HUES64 (cell line): ENCODE measurements around the gene MEPCE.
"Not testable (repeated sequence)": the region's sequence is repeated elsewhere in the genome, so short reads cannot be mapped to it uniquely, and the experiment has no call there.

Experiments used
- H3K27ac ChIP-seq: 2 replicates; pipeline ENCODE4 v1.7.0; 2013; ENCODE audit warnings: low read depth, low read length, inconsistent platforms
- H3K27me3 ChIP-seq: 2 replicates; pipeline ENCODE4 v1.6.1; 2013; ENCODE audit warnings: mild to moderate bottlenecking, low read length; ENCODE audit not compliant: insufficient read depth
- H3K36me3 ChIP-seq: 2 replicates; pipeline ENCODE4 v1.6.1; 2013; ENCODE audit warnings: mild to moderate bottlenecking, low read length; ENCODE audit not compliant: insufficient read depth
- H3K4me1 ChIP-seq: 2 replicates; pipeline ENCODE4 v1.6.1; 2013; ENCODE audit warnings: mild to moderate bottlenecking, low read length, moderate library complexity; ENCODE audit not compliant: insufficient read depth
- H3K4me3 ChIP-seq: 2 replicates; pipeline ENCODE4 v1.5.1; 2013; ENCODE audit warnings: mild to moderate bottlenecking, low read length, moderate library complexity
- H3K9ac ChIP-seq: 2 replicates; pipeline ENCODE4 v1.6.1; 2013; ENCODE audit warnings: mild to moderate bottlenecking, low read depth, low read length
- H3K9me3 ChIP-seq: 2 replicates; pipeline ENCODE4 v1.6.1; 2013; ENCODE audit warnings: low read depth, low read length; ENCODE audit not compliant: insufficient read depth
- WGBS: fragments of 150-250, 120-280 bp; methylation state at CpG from one replicate; pipeline ENCODE4 v1.1.7; 2013; ENCODE audit warnings: missing lambda C conversion rate; 5-methylcytosine and 5-hydroxymethylcytosine counted together

MEPCE gene

GRCh38 chr7:100435401-100436304, 6.0 kb downstream of the MEPCE start:
- H3K9me3 ChIP-seq = no peaks in the 10 kb centered on the region
- H3K27ac ChIP-seq = peak overlapping the region; percentile 90
- H3K27me3 ChIP-seq = no peaks in the 10 kb centered on the region
- peaks cover 43% of the 10 kb centered on the region for H3K36me3 ChIP-seq
- H3K4me1 ChIP-seq = peaks cover 6% of the 10 kb centered on the region; the same call in 1 of the 2 replicates
- H3K9ac ChIP-seq = peak overlapping the region; percentile 85
- 2% methylated on average over 81 of the region's 81 CpGs for WGBS
- peak overlapping the region; percentile 82 for H3K4me3 ChIP-seq

- Histone ChIP-seq H3K9ac (no peak overlapping the region), H3K4me1 (no peaks in the 10 kb centered on the region; the same call in 1 of the 2 replicates), H3K36me3 (peaks cover 29% of the 10 kb centered on the region), H3K4me3 (no peak overlapping the region; the same call in 1 of the 2 replicates), H3K27ac (no peak overlapping the region), H3K9me3 (no peaks in the 10 kb centered on the region), H3K27me3 (no peaks in the 10 kb centered on the region)
- 95% methylated on average over 28 of the region's 28 CpGs for WGBS
Measured at GRCh38 chr7:100437150-100438100, 7.8 kb downstream of the MEPCE start.

- Histone ChIP-seq H3K9ac (no peak overlapping the region), H3K27ac (no peak overlapping the region), H3K9me3 (no peaks in the 10 kb centered on the region), H3K27me3 (no peaks in the 10 kb centered on the region), H3K4me3 (no peak overlapping the region), H3K36me3 (peaks cover 21% of the 10 kb centered on the region), H3K4me1 (no peaks in the 10 kb centered on the region; the same call in 1 of the 2 replicates)
- 62% methylated on average over 1 of the region's 2 CpGs for WGBS
Measured at GRCh38 chr7:100438172-100438571, 8.5 kb downstream of the MEPCE start.

DNA sequence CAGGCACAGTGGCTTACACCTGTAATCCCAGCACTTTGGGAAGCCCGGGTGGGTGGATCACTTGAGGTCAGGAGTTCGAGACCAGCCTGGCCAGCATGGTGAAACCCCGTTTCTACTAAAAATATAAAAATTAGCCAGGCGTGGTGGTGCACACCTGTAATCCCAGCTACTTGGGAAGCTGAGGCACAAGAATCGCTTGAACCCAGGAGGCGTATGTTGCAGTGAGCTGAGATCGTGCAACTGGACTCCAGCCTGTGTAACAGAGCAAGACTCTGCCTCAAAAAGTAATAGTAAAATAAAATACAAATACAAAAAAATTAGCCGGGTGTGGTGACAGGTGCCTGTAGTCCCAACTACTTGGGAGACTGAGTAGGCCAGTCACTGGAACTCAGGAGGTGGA, 9.1 kb downstream of the MEPCE start:
- not testable (repeated sequence) for H3K4me3 ChIP-seq, H3K4me1 ChIP-seq, H3K27me3 ChIP-seq, H3K9me3 ChIP-seq, H3K9ac ChIP-seq, H3K27ac ChIP-seq
- H3K36me3 ChIP-seq = peaks cover 16% of the 10 kb centered on the region
- WGBS = 91% methylated on average over 8 of the region's 8 CpGs

- peaks cover 11% of the 10 kb centered on the region for H3K36me3 ChIP-seq
- not testable (repeated sequence) for H3K27ac ChIP-seq, H3K9me3 ChIP-seq, H3K27me3 ChIP-seq, H3K4me1 ChIP-seq, H3K4me3 ChIP-seq, H3K9ac ChIP-seq
- 93% methylated on average over 7 of the region's 7 CpGs for WGBS
Measured at GRCh38 chr7:100439244-100439643, 9.6 kb downstream of the MEPCE start.

DNA sequence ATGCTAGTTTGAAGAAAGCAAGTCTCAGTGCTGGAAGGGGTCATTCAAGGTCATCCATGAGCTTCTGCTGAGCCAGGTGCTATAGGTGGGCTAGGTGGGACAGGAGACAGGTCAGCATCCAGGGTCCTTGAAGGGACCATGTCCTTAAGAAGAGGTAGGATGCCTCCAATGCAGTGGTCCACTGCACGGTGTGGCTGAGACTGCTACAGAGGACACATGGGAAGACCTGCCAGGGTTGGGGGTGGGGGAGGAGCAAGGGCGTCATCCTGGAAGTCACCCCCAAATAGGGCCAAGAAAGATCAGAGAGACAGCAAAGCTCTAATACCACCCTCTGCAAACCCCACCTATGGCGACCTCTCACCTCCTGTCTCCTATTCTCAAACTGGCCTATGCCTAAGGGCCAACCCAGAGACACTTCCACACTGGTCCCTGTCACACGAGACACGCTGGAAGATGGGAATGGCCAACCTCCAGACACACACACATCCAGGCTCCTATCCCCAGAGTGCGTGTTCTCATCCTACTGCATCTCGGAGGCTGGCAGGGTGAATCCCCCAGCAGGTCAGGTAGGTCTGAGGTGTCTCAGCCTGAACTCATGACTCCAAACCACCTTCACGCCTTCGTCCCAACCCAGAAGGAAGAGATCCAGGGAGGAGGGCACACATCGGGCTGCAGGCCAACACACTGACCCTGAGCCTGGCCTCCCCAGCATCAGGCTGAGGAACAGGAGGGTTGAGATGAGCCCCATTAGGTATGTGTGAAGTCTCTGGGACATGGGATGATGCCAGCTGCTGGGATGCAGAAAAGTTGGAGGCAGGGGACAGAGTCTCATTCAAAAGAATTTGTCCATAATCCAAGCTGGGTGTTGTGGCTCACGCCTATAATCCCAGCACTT, 12.3 kb downstream of the MEPCE start:
- H3K27ac ChIP-seq = no peak overlapping the region

GRCh38 chr7:100443096-100443840, 13.6 kb downstream of the MEPCE start:
- no peak overlapping the region for H3K27ac ChIP-seq
- H3K4me3 ChIP-seq = no peak overlapping the region
- H3K9ac ChIP-seq = no peak overlapping the region
- H3K4me1 ChIP-seq = no peaks in the 10 kb centered on the region
- 92% methylated on average over 9 of the region's 9 CpGs for WGBS
- H3K9me3 ChIP-seq = no peaks in the 10 kb centered on the region
- H3K27me3 ChIP-seq = no peaks in the 10 kb centered on the region
- H3K36me3 ChIP-seq = no peaks in the 10 kb centered on the region

More for the DNA sequence above, 12.3 kb downstream of the MEPCE start:
- Histone ChIP-seq H3K9me3 (no peaks in the 10 kb centered on the region), H3K9ac (no peak overlapping the region), H3K36me3 (no peaks in the 10 kb centered on the region), H3K4me3 (no peak overlapping the region), H3K4me1 (no peaks in the 10 kb centered on the region), H3K27me3 (no peaks in the 10 kb centered on the region)
- 94% methylated on average over 11 of the region's 11 CpGs for WGBS

- Histone ChIP-seq H3K4me1 (no peaks in the 10 kb centered on the region), H3K36me3 (no peaks in the 10 kb centered on the region), H3K9ac (no peak overlapping the region), H3K4me3 (no peak overlapping the region), H3K27me3 (no peaks in the 10 kb centered on the region), H3K9me3 (no peaks in the 10 kb centered on the region), H3K27ac (peak overlapping the region; percentile 18; the same call in 1 of the 2 replicates)
- 71% methylated on average over 14 of the region's 14 CpGs for WGBS
Measured at GRCh38 chr7:100444311-100445278, 15.0 kb downstream of the MEPCE start.

- Histone ChIP-seq H3K9ac (no peak overlapping the region), H3K27me3 (no peaks in the 10 kb centered on the region), H3K9me3 (no peaks in the 10 kb centered on the region), H3K27ac (no peak overlapping the region), H3K4me3 (no peak overlapping the region), H3K36me3 (no peaks in the 10 kb centered on the region), H3K4me1 (no peaks in the 10 kb centered on the region)
- 89% methylated on average over 2 of the region's 2 CpGs for WGBS
Measured at GRCh38 chr7:100446040-100446439, 16.4 kb downstream of the MEPCE start.
